ENCODE results near the gene CNOT6L. TPM values are rescaled to one million over a fixed set of nuclear protein-coding genes. Genes with fewer than 3 reads are reported as not detected.

CNOT6L gene
- total RNA-seq, 1 experiment from 2014 or later: 14.5 TPM

GRCh38 chr4:77762531-77762930, 56.6 kb downstream of the CNOT6L start:
- Histone ChIP-seq H3K56ac (ENCODE audit: insufficient read length, low read depth, low read length) (no peak overlapping the region), H3T11ph (ENCODE audit: low read length) (no peak overlapping the region), H3K4ac (ENCODE audit: low read depth, low read length) (no peak overlapping the region), H4K91ac (ENCODE audit: insufficient read length, low read depth, low read length) (no peak overlapping the region), H3K9me3 (ENCODE audit: control insufficient read depth, low read depth, low read length) (no peaks in the 10 kb centered on the region), H2BK12ac (ENCODE audit: insufficient read length, low read depth, low read length) (no peak overlapping the region), H3K79me1 (ENCODE audit: insufficient read depth, low read depth, low read length, poor library complexity, severe bottlenecking) (no peaks in the 10 kb centered on the region), H3K4me1 (ENCODE audit: insufficient read depth, low read length) (no peaks in the 10 kb centered on the region), H3K27ac (ENCODE audit: insufficient read length, low read depth, low read length) (no peak overlapping the region), H3K27me3 (ENCODE audit: insufficient read depth, low read length) (no peaks in the 10 kb centered on the region), H3K18ac (ENCODE audit: insufficient read length, low read depth, low read length) (no peak overlapping the region), H2BK20ac (ENCODE audit: low read depth, low read length, poor library complexity, severe bottlenecking) (no peak overlapping the region), H3K79me2 (ENCODE audit: insufficient read depth, low read length) (no peaks in the 10 kb centered on the region), H2AK5ac (ENCODE audit: insufficient read length, low read length) (no peak overlapping the region), H2AFZ (ENCODE audit: low read length) (no peak overlapping the region), H3K4me2 (ENCODE audit: insufficient read depth, insufficient read length, low read length) (no peak overlapping the region), H3K23me2 (ENCODE audit: insufficient read length, low read depth, low read length, poor library complexity, severe bottlenecking) (no peaks in the 10 kb centered on the region), H4K8ac (replicated peaks; ENCODE audit: insufficient read length, low read depth, low read length) (no peak overlapping the region), H3K23ac (ENCODE audit: insufficient read length, low read depth, low read length) (no peak overlapping the region), H2BK15ac (ENCODE audit: low read depth, low read length) (no peak overlapping the region), H3K9ac (ENCODE audit: extremely low read depth, insufficient read length, low read length) (no peak overlapping the region), H2BK5ac (ENCODE audit: insufficient read length, low read length) (no peak overlapping the region), H3K14ac (ENCODE audit: insufficient read depth, low read length) (no peak overlapping the region), H2BK120ac (ENCODE audit: low read depth, low read length, poor library complexity, severe bottlenecking) (no peak overlapping the region), H4K5ac (ENCODE audit: insufficient read length, low read depth, low read length) (no peak overlapping the region), H4K20me1 (ENCODE audit: control insufficient read depth, insufficient read depth, insufficient read length) (no peaks in the 10 kb centered on the region)
- peaks cover 11 to 35% (median 28%) of the 10 kb centered on the region in 3 experiments for H3K36me3 Mint-ChIP-seq (ENCODE audit: insufficient read depth in 1 of 3, low read depth in 3 of 3)
- H3K9me3 Mint-ChIP-seq: peaks cover 19 to 26% of the 10 kb centered on the region in 2 experiments
- DNase-seq: no peak
- no CpG with 5 or more reads among the region's 1 CpG for WGBS (ENCODE audit: extremely low coverage, insufficient read length, low lambda C conversion rate)
- no peak overlapping the region for H3K27ac Mint-ChIP-seq
- H3K4me3 Mint-ChIP-seq: no peak overlapping the region
- no peaks in the 10 kb centered on the region for H3K27me3 Mint-ChIP-seq (ENCODE audit: low read depth)
- no peak for TF ChIP-seq CTCF (conservative IDR thresholded peaks at IDR 0.05)
- no peaks in the 10 kb centered on the region for H3K4me1 Mint-ChIP-seq

All from H9 (cell line).